ENCODE measurements around the gene TSPO2. TPM values are rescaled to one million over a fixed set of nuclear protein-coding genes. Genes with fewer than 3 reads are reported as not detected.

The TSPO2 gene
- total RNA-seq, 6 experiments from 2014 or later: 0.22 to 0.86 (median 0.52) TPM

GRCh38 chr6:41038205-41038604 is 4.1 kb upstream of the TSPO2 start:
- no CpG with 5 or more reads among the region's 3 CpGs for WGBS (ENCODE audit: insufficient coverage, low coverage, low lambda C conversion rate, missing lambda C conversion rate)
- intact Hi-C loops (cut with DNase I): no loop called here
- H3K9me3 ChIP-seq: no peaks in the 10 kb centered on the region
- no peak overlapping the region for H3K27ac ChIP-seq
- no peaks in the 10 kb centered on the region for H3K27me3 ChIP-seq
- H3K4me1 ChIP-seq: peaks cover 0 to 62% (median 18%) of the 10 kb centered on the region in 4 donors
- no peak for TF ChIP-seq POLR2A (IDR thresholded peaks at IDR 0.05)
- no peak for TF ChIP-seq CTCF (IDR thresholded peaks at IDR 0.05)
- ATAC-seq (no peak), DNase-seq (no peak)
- H3K36me3 ChIP-seq: peaks cover 0 to 16% (median under 1%) of the 10 kb centered on the region in 4 donors
- peak overlapping the region; percentile 60 to 69 (median 65) for H3K4me3 ChIP-seq

DNA sequence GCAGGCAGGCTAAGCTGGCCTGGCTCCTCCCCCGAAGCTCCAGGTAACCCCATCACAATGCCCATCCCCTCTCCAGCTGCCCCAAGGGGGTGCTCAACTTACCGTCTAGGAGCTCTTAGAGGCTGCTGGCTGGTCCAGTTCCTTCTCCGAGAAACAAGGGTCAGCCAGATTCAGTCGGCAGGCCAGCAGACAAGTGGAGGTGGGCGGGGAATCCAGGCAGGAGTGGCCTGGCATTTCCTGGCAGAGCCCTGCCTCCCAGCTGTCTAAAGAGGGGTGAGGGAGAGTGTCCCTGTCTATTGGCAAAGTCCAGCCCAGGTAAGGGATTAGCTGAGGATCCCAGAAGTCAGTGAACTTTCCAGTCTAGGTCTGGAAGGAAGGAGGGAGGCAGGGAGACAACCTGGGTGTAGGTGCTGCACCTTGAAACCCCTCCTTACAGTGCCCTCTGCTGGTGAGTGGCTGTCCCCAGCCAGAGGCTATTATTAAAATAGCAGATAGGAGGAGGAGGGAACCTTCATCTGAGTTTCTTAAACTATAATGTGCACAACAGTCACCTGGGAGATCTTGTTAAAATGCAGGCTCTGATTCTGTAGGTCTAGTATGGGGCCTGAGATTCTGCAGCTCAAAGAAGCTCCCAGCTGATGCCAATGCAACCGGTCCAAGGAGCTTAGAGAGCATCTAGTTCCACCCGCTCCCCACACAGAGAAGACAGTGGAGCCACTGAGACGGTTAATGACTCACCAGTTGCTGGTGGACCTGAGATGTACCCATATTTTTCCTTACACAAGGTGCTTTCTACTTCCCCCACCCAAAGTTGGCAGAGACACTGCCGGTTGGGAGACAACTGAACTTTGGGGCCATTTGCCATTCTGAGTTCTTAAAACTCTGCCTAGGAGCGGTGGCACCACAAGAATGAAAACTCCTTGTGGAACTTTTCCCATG is 2.9 kb upstream of the TSPO2 start, which contains the start of gene UNC5CL:
TSS of gene UNC5CL (minus strand) at position 162 of the 939 bp plus-strand sequence. CDS start 4,147 bp downstream, outside the sequence.
- Histone ChIP-seq H3K27ac (peak within 1 kb of the TSS; percentile 67 to 82 (median 69)), H3K27me3 (no peaks in the 10 kb centered on the region), H3K4me1 (peaks cover 0 to 62% (median 18%) of the 10 kb centered on the region in 4 donors), H3K36me3 (peaks cover 0 to 5% (median 0%) of the 10 kb centered on the region in 4 donors), H3K4me3 (peak within 1 kb of the TSS; percentile 60 to 69 (median 65)), H3K9me3 (no peaks in the 10 kb centered on the region)
- 18% methylated on average over 7 of the region's 10 CpGs for WGBS (ENCODE audit: insufficient coverage, low coverage, low lambda C conversion rate, missing lambda C conversion rate)
- TF ChIP-seq POLR2A (IDR thresholded peaks at IDR 0.05) (peak; percentile 36), CTCF (IDR thresholded peaks at IDR 0.05) (peak; percentile 51 to 76 (median 66))
- intact Hi-C loops (cut with DNase I): no loop called here
- peak; percentile 83 to 86 (median 86) for DNase-seq
- peak; percentile 68 to 84 (median 74) for ATAC-seq

DNA sequence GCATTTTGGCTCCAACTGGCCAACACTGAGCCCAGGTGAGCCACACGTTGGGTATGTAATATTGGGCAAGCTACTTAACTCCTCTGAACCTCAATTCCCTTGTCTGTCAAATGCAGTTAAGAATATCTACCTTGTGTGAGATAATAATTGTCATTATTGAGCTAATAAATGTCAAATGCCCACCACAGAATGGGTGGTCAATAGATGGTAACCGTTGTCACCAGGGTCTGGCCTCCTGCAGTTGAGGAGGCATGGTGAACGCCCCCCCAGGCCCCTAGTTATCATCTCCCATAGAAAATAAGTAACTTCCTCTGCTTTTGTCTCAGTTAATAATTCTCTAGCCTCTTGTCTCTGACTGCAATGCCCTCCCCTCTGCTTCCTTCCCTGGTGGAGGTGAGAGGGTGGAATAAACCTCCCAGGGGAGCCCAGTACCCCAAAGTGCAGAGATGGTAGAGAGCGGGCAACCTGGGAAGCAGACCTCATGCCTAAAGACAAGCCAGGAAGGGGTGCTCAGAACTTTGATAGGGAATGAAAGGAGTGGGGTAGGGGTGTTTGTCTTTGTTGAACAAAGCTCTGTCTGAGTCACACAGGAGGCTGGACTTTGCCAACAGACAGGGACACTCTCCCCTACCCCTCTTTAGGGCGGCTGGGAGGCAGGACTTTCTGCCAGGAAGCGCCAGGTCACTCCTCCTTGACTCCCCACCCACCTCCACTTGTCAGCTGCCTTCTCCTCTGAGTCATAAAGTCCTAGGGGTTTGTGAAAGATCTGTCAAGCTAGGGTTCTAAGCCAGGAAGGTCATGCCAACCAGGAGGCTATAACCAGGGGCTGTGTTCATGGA is 1.9 kb upstream of the TSPO2 start:
- TF ChIP-seq CTCF (IDR thresholded peaks at IDR 0.05) (no peak), POLR2A (IDR thresholded peaks at IDR 0.05) (peak; percentile 26)
- H3K27ac ChIP-seq: peak overlapping the region; percentile 68 to 82 (median 69)
- no peak overlapping the region for H3K4me3 ChIP-seq
- H3K9me3 ChIP-seq: no peaks in the 10 kb centered on the region
- intact Hi-C loops (cut with DNase I): no loop called here
- peaks cover 0 to 64% (median 18%) of the 10 kb centered on the region in 4 donors for H3K4me1 ChIP-seq
- peak; percentile 83 to 84 (median 83) for DNase-seq
- no peaks in the 10 kb centered on the region for H3K36me3 ChIP-seq
- no peaks in the 10 kb centered on the region for H3K27me3 ChIP-seq
- WGBS (ENCODE audit: insufficient coverage, low coverage, low lambda C conversion rate, missing lambda C conversion rate): 28% methylated on average over 4 of the region's 6 CpGs
- peak; percentile 76 to 86 (median 80) for ATAC-seq

GRCh38 chr6:41040940-41041536 is 1.2 kb upstream of the TSPO2 start:
- 83% methylated on average over 1 of the region's 1 CpG for WGBS (ENCODE audit: insufficient coverage, low coverage, low lambda C conversion rate, missing lambda C conversion rate)
- ATAC-seq: no peak
- no peak for DNase-seq
- Histone ChIP-seq H3K4me3 (no peak overlapping the region), H3K36me3 (no peaks in the 10 kb centered on the region), H3K4me1 (peaks cover 0 to 64% (median 18%) of the 10 kb centered on the region in 4 donors), H3K9me3 (no peaks in the 10 kb centered on the region), H3K27ac (peak overlapping the region; percentile 68 to 82 (median 69)), H3K27me3 (no peaks in the 10 kb centered on the region)
- intact Hi-C loops (cut with DNase I): no loop called here
- no peak for TF ChIP-seq CTCF (IDR thresholded peaks at IDR 0.05)
